GM12892 (cell line): Measurements from ENCODE around the gene OR2T34. TPM values are rescaled to one million over a fixed set of nuclear protein-coding genes. Genes with fewer than 3 reads are reported as not detected.
"Not testable (repeated sequence)": the region's sequence is repeated elsewhere in the genome, so short reads cannot be mapped to it uniquely, and the experiment has no call there.

Source experiments
- DNase-seq: peaks from one replicate; pipeline ENCODE4 v3.0.0; 2011; ENCODE audit not compliant: insufficient read length
- FAIRE-seq: peaks from 2 replicates; lab custom pipeline; 2011; peaks lifted over from hg19 to GRCh38; lab: Jason Lieb, UNC
- POLR2A ChIP-seq: IDR thresholded peaks from 2 replicates; pipeline ENCODE4 v1.6.1; 2011; ENCODE audit warnings: low read depth, low read length, control low read depth
- POLR2AphosphoS5 ChIP-seq: IDR thresholded peaks from 2 replicates; pipeline ENCODE4 v1.6.1; 2011; ENCODE audit warnings: low read depth, low read length, control low read depth
- TAF1 ChIP-seq: IDR thresholded peaks from 2 replicates; pipeline ENCODE4 v1.6.1; 2011; ENCODE audit warnings: low read depth, mild to moderate bottlenecking, control low read depth, low read length, borderline replicate concordance
- polyA plus RNA-seq: library from polyadenylated mRNA; unstranded; fragments of >200 nt; gene quantifications from one replicate; pipeline ENCODE4 v1.2.1, GENCODE V29; 2012; ENCODE audit warnings: missing spikeins, inconsistent platforms; ENCODE audit not compliant: missing spikeins

OR2T34 gene
- not detected for polyA plus RNA-seq

GRCh38 chr1:248574657-248575056, at the start of gene OR2T34:
Gene OR2T34 (minus strand): TSS chr1:248574757. CDS start chr1:248574757, 0 bp downstream.
- peak; percentile 44 for FAIRE-seq

GRCh38 chr1:248622570-248623001, 48.0 kb upstream of the OR2T34 start:
- DNase-seq (no peak), FAIRE-seq (no peak)
- TF ChIP-seq TAF1 (no peak), POLR2AphosphoS5 (no peak), POLR2A (no peak)

More at GRCh38 chr1:248574657-248575056, at the start of gene OR2T34:
- DNase-seq: not testable (repeated sequence)

GRCh38 chr1:248621770-248622169, 47.2 kb upstream of the OR2T34 start:
- DNase-seq: no peak
- no peak for FAIRE-seq
- TF ChIP-seq POLR2AphosphoS5 (no peak), POLR2A (no peak), TAF1 (no peak)

- no peak for FAIRE-seq
- DNase-seq: no peak
- TF ChIP-seq TAF1: no peak
- no peak for TF ChIP-seq POLR2AphosphoS5
- TF ChIP-seq POLR2A: no peak
Measured at GRCh38 chr1:248618878-248619277, 44.3 kb upstream of the OR2T34 start.

DNA sequence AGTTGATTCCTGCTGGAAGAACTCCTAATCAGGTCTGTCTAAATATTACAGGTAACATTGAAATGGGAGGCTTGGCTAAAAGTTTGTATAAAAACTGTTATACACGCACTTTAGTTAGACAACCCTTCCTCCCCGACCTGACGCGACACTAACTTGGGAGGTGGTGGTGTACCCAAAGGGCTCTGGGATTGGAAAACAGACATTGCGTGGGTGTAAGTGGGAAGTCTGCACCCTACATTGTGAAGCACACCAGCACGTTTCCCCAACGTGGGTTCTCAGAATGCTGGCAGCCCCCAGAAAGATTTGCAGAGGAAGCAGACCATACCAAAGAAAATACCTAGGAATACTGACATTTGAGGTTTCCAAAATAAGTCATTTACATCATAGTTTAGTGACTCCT, 43.6 kb upstream of the OR2T34 start:
- no peak for TF ChIP-seq TAF1
- TF ChIP-seq POLR2A: no peak
- TF ChIP-seq POLR2AphosphoS5: no peak
- no peak for DNase-seq
- no peak for FAIRE-seq

- no peak for FAIRE-seq
Measured at GRCh38 chr1:248613742-248614141, 39.2 kb upstream of the OR2T34 start.

GRCh38 chr1:248611883-248612414, 37.4 kb upstream of the OR2T34 start:
- no peak for DNase-seq

More at GRCh38 chr1:248613742-248614141, 39.2 kb upstream of the OR2T34 start:
- no peak for DNase-seq
- no peak for TF ChIP-seq TAF1
- TF ChIP-seq POLR2AphosphoS5: no peak
- no peak for TF ChIP-seq POLR2A

DNA sequence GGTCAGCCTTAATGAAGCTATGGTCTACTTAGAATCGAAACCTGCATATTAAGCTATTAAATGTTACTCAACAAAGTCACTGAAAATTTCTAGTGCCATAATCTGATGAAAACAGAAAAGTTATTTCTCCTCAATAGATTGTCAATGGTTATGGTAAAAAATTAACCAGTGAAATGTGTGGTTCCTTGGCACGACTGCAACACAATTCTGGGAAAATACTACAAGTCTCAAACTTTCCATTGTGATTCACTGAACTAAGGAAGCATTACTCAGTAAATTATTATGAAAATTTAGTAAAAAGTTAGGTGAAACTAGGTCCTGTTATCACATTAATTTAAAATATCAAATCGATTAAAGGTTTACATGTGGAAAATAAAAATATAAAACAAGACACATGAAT, 35.7 kb upstream of the OR2T34 start:
- no peak for TF ChIP-seq POLR2A
- no peak for TF ChIP-seq TAF1
- TF ChIP-seq POLR2AphosphoS5: no peak
- FAIRE-seq (no peak), DNase-seq (no peak)

More at GRCh38 chr1:248611883-248612414, 37.4 kb upstream of the OR2T34 start:
- no peak for FAIRE-seq
- TF ChIP-seq POLR2A: no peak
- no peak for TF ChIP-seq TAF1
- TF ChIP-seq POLR2AphosphoS5: no peak

DNA sequence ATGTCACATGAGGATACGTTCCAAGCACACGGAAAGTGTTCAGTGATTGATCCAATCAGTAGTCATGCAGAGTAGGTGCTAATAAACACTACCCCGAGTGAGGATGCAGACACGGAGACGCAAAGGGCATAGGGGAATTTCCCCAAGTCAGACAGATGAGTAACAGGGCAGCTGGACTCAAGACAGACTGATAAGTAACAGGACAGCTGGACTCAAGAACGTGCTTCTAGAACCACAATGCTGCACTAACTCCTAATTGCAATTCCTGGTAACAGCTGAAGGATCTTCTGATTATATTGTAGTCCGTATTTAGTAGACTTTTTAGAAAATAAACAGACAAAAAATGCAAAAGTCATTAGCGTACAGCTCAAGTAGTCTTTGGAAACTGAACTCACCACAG, 24.8 kb upstream of the OR2T34 start:
- FAIRE-seq: no peak
- TF ChIP-seq POLR2AphosphoS5: no peak
- no peak for TF ChIP-seq POLR2A
- TF ChIP-seq TAF1: no peak

DNA sequence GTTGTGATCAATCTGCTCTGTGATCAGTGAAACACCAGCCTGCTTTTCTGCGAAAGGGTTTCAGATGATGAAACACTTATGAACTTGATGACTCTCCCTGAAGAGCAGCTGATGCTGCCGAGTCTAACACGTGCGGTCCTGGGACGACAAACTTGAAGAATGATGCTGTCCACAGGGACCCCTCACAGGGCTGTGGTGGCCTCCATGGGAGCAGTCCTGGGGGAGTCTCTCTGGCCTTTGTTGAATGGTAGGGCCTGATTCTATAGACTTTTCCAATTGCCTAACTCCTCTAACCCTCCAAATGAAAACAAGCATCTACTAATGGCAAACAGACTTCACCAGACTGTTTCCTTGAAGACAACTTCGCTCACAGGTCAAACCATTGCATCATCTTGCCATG, 23.0 kb upstream of the OR2T34 start, which contains the start of gene OR2T10:
Gene OR2T10 (minus strand): TSS at position 112 of the 400 bp plus-strand sequence. CDS start 3,932 bp downstream, outside the sequence.
- TF ChIP-seq TAF1 (no peak), POLR2AphosphoS5 (no peak), POLR2A (no peak)
- DNase-seq: no peak
- FAIRE-seq: no peak

More for the DNA sequence above, 24.8 kb upstream of the OR2T34 start:
- no peak for DNase-seq

GRCh38 chr1:248596615-248597014, 22.1 kb upstream of the OR2T34 start:
- DNase-seq (no peak), FAIRE-seq (no peak)

DNA sequence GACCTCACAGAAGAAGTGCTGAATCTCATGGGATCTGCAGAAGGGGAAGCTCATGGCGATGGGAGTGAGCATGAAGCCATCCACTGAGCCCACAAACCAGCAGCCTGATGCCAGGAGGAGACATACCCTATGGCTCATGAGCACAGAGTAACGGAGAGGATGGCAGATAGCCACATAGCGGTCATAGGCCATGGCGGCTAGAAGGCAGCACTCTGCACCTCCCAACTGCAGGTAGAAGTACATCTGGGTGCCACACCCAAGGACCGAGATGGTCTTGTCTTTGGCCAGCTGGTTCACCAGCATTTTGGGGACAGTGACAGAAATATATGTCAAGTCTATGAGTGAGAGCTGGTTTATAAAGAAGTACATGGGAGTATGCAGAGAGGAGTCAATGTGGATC, 18.7 kb upstream of the OR2T34 start:
- FAIRE-seq (no peak), DNase-seq (no peak)
- TF ChIP-seq POLR2AphosphoS5: no peak
- TF ChIP-seq TAF1: no peak

More at GRCh38 chr1:248596615-248597014, 22.1 kb upstream of the OR2T34 start:
- TF ChIP-seq POLR2AphosphoS5: no peak
- TF ChIP-seq TAF1: no peak
- TF ChIP-seq POLR2A: no peak
